NCI-H510A (cell line): ENCODE results near the gene RAG1.

Experiments
- DNase-seq: peaks from one replicate; lab custom pipeline; 2025; lab: John Stamatoyannopoulos, UW

The RAG1 gene

DNA sequence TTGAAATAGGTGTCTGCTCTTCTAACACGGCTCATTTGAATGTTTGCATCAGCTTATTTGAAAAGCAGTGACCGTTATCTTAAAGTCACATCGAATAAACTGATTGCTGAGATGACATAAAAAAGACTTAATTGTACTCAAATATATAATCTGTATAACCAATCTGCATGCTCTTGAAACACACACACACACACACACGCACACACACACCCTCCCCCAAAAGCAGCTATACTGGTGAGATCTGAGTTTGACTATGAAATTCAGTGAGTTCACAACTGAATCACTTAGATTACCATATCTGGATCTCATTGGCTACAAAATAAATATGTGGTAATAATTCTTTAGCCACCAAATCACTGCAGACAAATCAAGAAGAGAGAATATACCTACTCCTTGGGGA is 22.7 kb downstream of the RAG1 start:
- DNase-seq: no peak

DNA sequence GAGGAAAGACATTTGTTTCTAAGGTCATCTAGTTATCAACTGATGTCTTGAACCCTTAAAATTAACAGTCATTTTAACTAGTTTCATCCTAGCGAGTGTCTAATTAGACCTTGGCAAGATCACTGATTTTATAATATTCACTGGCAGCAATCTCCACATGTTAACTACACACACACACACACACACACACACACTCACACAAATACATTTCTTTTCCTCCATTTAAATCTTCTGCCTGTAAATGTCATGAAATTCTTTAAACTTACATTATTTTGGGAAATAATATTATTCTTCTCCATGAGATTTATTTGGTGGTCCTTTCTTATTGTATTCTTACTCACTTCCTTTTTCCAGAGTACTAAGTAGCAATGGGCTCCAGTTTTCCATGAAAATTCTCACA is 23.6 kb downstream of the RAG1 start:
- DNase-seq: no peak

DNA sequence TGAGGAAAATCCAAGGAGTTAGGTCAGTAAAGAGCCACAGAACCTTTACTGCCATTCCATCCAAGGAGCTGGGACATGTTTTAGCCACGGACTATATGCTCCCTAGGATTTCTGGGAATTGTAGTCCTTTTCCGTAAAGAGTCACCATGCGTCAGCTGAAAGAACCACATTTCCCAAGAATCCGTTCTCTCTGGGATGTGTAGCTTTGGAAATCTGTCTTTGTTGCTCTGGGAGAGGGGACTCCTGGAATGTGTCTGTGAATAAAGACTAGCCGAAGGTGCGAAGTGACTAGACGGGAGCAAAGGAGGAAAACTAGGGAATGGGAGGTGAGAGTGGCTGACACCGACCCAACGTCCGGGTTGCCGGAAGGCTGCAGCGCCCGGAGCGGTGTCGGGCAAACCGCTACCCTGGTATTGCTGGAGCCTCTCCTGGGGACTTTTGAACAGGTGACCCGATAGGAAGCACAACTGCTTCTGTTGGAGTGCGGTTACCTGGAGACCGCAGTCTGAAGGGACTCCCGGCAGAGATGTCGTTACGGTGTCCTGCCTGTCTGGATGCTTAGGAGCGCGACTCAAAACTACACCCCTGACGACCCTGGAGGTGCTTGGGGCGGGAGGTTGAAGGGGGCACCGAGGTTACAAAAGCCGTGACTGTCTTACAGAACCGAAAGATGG is 26.6 kb downstream of the RAG1 start, which contains the start of gene IFTAP:
Gene IFTAP, plus strand, starts transcription at position 187 of the 674 bp plus-strand sequence. CDS start 15,602 bp downstream, outside the sequence.
- DNase-seq: peak; percentile 48

DNA sequence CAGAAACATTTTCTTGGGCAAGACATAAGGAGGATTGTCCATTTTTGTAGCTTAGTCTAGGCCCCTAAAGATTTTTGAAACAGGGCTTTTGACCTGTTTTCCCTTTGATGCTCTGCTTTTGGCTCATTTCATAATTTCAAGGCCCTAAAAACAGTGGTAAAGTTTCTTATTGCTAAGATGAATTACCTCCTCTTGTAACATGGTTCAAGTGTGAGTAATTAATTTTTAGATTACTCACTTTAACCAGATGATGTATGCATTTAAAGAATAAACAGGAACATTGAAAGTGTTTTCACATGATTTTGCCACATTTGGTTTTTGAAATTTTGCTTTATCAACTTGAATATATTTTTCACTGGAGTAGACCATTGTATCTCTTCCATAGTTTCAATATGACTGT is 29.1 kb downstream of the RAG1 start:
- no peak for DNase-seq

DNA sequence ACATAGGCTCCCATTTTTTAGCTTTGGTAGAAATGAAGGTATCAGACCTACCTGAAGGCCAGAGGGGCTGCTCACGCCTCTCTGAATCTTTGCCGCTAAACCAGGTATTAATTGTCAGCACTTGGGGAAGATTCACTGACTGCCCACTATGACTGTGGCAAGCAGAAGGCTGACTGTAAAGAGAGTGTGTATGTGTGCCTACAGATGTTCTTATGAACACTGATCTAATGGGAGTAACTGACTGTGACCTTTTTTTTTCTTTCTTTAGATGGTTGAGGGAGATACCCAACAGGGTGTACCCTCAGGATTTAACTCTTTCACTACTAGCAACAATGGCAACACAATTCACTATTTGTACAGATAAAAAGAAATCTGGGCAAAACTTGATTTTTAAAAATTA is 30.2 kb downstream of the RAG1 start, which contains the start of gene RAG2:
Gene RAG2, minus strand, starts transcription at position 186 of the 400 bp plus-strand sequence. CDS start 4,068 bp downstream, outside the sequence.
- DNase-seq: no peak

DNA sequence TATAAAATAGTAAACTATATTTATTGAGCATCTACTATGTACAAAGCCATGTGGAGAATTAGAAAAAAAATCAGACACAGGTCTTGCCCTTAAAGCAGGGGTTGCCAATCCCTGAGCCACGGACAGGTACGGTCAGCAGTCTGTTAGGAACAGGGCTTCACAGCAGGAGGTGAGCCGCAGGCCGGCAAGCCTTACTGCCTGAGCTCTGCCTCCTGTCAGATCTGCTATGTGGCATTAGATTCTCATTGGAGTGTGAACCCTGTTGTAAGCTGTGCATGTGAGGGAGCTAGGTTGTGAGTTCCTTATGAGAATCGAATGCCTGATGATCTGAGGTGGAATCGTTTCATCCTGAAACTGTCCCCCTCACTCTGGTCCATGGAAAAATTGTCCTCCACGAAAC is 32.4 kb downstream of the RAG1 start:
- DNase-seq: no peak

DNA sequence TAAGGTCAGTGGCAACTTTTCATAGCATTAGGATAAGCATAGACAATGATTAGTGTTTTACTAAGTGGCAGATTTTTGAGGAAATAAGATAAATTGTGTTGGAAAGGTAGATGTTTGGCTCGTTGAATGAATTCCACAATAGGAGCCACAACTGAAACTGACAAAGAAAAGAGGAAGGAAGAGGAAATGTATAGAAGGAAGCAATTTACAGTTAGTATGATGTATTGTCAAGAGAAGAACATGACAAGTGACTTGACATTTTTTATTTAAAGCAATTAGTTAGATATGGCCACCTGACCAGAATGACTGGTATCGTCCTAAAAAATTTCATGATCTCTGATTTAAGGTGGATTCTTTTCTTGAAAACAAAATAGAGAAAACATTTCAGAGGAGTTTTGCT is 33.3 kb downstream of the RAG1 start:
- no peak for DNase-seq

DNA sequence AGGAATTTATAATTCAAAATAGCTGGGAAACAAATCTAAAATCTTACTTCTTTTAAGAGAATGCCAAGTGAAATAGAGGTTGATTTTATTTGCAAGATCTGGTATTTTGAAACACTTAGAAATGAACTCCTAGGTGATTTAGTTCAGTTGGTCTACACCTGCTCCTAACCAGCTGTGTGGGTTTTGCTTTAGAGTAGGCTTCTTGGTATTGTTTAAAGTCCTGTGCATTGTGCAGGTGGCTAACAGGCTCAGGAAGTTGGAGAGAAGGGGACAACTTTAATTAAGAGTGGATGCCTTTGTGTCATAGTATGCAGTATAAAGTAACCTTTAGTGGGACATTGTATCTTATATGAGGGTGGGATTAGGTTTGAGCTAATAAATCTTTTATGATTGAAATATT is 34.3 kb downstream of the RAG1 start:
- DNase-seq: no peak

DNA sequence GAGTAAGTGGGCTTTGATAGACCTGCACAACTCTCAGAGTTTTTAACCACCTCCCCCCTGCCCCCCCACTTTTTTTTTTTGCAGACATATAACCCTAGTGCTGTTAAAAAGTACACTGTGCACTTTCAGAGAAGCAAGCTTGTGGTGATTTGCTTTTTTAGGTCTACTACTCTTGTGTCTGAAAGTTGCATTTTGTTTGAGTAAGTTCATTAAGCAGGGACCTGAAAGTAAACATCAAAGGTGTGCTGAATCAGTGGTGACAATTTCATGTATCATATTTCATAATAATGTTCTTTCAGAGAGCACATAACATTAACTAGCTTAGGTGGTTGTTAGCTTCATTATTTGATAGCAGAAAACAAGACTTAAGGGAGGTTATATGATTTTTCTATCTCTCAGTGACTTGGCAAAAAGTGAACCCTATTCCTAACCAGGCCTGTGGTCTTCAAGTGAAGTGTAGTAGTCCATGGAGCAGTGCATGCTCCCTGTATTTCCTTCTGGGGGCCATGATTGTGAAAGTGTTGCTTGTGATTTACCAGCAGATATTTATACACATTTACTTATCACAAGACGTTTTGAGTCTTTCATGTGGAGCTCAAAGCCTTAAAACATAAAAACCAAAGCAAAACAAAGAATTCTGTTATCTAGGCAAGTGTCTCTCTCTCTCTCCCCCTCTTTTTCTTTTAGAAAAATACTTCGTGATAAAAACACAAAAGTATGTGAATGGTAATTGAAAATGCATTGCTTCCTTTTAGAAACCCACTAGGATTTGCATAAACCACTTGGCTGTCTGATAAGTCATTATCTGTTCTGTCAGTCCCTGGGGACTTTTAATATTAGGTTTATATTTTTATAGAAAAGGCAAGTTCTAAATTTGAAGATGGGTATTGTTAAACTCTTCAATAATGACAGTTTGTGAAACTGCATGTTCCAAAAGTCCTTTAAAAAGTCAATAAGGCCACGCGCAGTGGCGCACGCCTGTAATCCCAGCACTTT is 37.7 kb downstream of the RAG1 start:
- DNase-seq: no peak

DNA sequence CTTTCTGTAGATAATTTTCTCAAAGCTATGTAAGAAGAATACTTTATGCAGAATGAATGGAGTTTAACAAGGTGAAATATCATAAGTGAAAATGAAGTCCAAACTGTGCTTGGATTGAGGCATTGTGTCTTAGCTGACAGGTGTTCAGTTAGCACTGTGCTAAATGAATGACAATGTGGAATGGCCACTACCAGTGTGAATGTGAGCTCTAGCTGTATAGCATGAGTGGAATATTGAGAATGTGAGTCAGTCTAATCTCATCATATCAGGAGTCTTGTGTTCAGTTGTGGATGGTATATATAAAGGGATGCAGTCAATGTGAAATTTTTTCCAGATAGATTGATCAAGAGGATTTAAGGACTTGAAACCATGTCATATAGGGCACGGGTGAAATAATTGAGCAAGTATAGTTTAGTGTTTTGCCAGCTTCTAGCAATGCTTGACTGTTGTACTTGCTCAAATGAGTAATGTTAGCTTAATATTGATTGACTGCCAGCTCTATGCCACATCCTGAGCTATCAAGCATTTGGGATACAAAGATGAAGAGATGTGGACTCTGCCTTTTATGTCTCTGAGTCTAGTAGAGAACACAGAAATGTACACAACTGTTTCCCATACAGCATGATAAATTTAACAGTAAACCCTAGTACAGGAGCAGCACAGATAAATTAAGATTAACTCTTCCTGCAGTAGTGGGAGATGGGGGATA is 40.8 kb downstream of the RAG1 start:
- DNase-seq: no peak

DNA sequence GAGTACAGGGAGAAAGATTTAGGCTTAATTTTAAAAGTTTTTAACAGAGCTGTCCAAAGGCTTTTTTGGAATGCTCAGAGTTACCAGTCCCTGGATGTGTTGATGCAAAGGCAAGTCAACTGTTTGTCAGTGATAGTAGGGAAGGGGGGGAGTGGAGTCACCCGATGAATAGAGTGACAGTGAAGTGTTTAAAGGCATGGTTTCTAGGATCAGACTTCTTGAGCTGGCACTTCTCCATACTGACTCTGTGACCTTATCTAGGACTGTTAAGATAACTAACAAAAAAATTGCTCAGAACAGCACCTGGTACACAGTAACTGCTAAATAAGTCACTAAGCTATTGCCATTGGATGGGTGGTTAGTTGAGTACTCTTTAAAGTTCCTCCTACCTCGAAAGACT is 41.6 kb downstream of the RAG1 start:
- no peak for DNase-seq

DNA sequence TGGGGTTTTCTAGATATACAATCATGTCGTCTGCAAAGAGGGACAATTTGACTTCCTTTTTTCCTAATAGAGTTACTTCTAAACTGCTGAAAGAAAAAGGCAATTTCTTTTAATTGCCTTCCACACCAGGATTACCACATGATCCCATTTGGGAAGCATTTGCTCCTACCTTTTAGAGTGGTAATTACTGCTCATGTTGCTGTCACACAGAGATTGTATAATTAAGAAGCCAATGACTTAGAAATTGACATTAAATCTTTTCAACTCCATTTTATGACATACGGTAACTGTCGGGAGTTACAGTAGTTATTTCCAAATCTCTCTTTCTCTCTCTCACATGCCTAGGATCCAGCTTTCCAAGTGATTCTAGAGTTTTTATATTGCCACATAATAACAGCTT is 48.0 kb downstream of the RAG1 start:
- DNase-seq: no peak

DNA sequence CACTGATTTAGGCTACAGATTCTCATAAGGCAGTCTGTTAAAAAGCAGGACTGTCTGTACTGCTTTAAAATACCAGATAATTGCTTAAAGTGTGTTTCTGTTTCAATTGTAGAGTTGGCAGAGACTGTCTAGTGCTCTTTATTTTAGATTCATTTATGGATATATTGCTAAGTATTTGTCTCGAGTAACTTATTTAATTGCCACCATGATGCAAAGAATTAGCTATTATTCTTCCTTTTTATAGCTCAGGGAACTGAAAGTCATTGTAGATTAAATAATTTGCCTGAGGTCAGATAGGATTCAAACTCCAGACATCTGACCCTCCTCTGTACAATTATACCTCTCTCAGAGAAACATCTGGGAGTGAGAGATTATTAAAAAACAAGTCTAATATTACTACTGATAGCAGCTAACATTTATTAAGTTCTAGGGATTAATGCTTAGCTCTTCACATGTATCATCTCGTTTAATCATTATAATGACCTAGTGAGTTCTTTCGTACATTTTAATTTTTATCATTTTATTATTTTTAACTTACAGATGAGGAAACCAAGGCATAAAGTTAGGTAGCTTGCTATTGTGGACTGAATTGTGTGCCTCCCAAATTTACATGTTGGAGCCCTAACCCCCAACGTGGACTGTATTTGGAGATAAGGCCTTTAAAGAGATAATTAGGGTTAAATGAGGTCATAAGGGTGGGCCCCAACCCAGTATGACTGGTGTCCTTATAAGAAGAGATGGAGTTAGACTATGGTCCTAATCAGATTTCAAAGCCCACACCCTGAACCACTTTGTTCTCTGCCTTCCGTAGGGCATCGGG is 49.9 kb downstream of the RAG1 start:
- no peak for DNase-seq

DNA sequence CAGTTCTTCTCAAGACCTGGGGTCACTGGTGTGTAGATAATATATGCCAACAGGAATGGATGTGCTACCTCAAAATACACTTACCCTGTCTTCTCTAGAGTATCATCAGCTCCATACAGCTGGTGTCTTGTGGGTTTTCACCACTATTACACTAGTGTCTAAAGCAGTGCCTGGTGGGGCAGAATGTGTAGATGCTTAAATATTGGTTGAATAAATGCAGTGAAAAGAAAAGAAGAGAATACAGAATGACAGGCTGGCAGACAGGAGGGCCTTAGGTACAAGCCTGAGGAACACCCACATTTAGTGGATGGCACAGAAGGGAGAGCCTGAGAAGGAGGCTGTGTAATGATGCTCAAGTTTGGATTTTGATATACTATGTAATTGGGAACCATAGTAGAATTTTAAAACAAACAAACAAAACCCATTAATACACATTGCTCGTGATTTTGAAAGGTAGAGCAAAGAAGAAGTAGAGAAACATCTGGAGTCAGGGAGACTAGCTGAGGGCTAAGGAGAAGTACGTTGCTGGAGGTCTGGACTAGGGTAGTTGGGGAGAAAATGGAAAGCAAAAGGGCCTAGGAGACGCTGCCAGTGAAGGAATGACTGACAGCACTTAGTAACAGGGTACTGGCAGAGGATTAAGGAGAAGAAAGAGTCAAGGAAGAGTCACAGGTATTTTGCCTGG is 50.7 kb downstream of the RAG1 start:
- DNase-seq: no peak

DNA sequence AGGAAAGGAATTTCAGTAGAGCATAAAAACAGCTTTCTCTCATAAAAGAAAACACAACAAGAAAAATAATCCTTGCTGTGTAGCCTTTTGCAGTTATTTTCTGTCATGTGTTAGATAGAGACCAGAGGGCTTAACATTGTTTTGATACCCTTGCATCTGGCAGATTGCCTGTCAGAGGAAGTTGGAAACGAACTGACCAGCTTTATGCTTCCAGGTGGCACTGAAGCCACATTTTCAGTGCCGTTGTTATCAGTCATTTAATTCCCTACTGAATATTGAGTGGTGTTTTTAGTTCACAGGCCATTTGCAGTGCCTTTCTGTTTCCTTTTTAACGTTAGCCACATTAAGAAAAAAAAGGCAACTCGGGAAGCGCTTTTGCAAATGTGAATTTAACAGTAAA is 51.7 kb downstream of the RAG1 start:
- DNase-seq: no peak

DNA sequence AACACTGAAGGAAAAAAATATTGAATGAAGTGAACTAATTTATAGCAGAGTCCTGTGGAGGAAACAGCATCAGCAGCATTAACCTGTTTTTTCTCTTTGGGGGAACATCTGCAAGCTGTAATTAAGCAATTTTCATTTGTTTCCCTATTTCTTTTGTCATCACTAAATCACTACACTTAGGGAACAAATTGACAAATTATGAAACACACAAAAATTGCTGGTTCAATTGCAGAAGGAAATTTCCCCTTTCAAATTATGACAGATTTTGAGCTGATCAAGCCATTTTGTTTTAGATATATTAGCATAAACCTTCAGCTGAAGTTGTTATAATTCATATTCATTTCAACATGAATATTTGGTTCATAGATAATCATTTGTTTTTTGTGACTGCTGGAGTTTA is 52.4 kb downstream of the RAG1 start:
- no peak for DNase-seq

DNA sequence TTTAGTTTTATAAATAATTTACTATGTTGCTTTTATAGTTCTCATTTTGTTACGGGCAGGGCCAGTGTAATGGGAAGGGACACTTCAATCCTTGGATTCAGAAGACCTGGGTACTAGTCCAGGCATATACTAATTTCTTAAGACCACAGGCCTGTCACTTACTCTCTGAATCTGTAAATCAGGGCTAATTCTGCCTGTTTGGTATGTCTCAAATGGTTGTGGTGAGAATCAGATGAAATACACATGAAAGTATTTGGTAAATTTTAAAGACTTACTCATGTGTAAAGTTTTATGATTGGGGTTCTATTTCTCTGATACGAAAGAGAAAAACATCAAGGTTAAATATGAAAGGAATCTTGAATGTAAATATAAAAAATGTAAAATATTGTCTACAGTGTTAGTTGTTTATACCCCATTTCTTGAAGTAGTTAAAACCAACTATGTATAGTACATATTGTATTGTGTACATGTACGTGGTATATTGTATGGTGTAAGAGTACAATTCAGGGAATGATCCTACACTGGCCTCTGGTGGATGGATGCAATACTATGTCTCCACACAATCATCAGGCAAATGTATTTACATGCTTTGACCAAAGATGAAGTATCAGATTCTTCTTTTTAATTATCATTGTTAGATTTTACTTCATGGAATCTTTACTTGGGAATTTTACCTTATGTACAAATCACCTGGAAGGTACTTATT is 54.8 kb downstream of the RAG1 start:
- no peak for DNase-seq

DNA sequence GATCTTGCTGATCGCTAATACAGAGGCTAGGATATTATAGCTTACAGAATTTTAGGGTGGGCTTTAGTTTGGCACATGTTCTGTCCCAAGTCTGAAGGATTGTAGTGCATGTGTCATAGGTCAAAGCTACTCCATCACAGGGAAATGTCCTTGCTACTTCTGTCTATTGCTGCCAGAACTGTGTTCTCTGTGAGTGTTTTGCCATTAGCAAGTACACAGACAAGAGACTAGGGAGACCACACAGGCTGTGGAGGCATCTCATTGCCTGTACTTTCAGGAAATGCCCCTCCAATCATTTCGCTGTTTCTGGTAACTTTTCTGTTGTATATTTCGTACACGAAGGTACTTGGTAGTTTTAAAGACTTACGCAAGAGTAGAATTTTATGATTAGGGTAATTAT is 55.7 kb downstream of the RAG1 start:
- no peak for DNase-seq

DNA sequence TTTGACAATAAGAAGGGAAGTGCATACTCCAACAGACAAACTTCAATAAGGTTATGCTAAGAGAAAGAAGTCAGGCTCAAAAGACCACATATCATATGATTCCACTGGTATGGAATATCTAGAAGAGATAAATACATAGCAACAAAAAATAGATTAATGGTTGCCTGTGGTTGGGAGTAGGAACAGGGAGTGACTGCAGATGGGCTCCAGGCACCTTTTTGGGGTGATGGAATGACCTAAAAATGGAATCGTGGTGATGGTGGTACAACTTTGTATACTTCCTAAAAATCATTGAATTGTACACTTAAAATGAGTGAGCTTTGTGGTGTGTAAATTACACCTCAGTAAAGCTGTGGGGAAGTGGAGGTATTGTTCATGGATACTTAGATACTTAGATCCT is 59.2 kb downstream of the RAG1 start:
- no peak for DNase-seq

DNA sequence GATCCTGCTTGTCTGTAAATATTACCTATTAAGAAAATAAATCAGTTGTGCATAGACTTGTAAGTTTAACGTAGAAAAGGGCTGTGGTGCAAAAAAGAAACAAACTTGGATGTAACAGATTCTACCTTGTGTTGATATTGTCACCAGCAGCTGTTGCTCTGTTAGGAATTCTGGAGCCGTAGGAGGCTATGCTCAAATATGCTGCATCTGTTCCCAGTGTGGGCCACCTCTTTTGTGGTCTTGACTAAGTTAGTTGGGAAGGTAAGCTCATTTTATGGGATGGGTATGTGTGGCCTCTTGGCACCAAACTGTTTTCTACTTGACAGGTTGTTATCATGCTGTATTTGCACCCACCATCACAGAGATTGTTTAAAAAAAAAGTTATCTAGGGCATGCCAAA is 59.7 kb downstream of the RAG1 start:
- no peak for DNase-seq
